H9 (cell line): ENCODE results near the gene TPSAB1. TPM values are rescaled to one million over a fixed set of nuclear protein-coding genes. Genes with fewer than 3 reads are reported as not detected.
A peak's percentile ranks its signal among the peaks of the same experiment; 100 is the strongest.
"Not testable (repeated sequence)": the region's sequence is repeated elsewhere in the genome, so short reads cannot be mapped to it uniquely, and the experiment has no call there.

Experiments
- DNase-seq: peaks from one replicate; pipeline ENCODE4 v3.0.0-alpha.2; 2017
- H2AFZ ChIP-seq: one replicate; pipeline ENCODE4 v1.6.1; 2013; ENCODE audit warnings: mild to moderate bottlenecking, low read length, control low read depth, moderate library complexity
- H2AK5ac ChIP-seq: 2 replicates; pipeline ENCODE4 v1.6.1; 2013; ENCODE audit warnings: low read length, control low read depth, mixed read lengths; ENCODE audit not compliant: insufficient read length
- H2BK120ac ChIP-seq: one replicate; pipeline ENCODE4 v1.6.1; 2013; ENCODE audit warnings: low read depth, mild to moderate bottlenecking, low read length, control low read depth, inconsistent platforms; ENCODE audit not compliant: poor library complexity, severe bottlenecking
- H2BK12ac ChIP-seq: 2 replicates; pipeline ENCODE4 v1.6.1; 2013; ENCODE audit warnings: low read length, control low read depth, mixed read lengths, low read depth; ENCODE audit not compliant: insufficient read length
- H2BK15ac ChIP-seq: 2 replicates; pipeline ENCODE4 v1.6.1; 2013; ENCODE audit warnings: low read depth, low read length, control low read depth
- H2BK20ac ChIP-seq: one replicate; pipeline ENCODE4 v1.6.1; 2013; ENCODE audit warnings: low read depth, mild to moderate bottlenecking, low read length, control low read depth, inconsistent platforms; ENCODE audit not compliant: poor library complexity, severe bottlenecking
- H2BK5ac ChIP-seq: 2 replicates; pipeline ENCODE4 v1.6.1; 2013; ENCODE audit warnings: low read length, control low read depth, mixed read lengths; ENCODE audit not compliant: insufficient read length
- H3K14ac ChIP-seq: 2 replicates; pipeline ENCODE4 v1.6.1; 2013; ENCODE audit warnings: low read length, control low read depth; ENCODE audit not compliant: insufficient read depth
- H3K18ac ChIP-seq: 2 replicates; pipeline ENCODE4 v1.6.1; 2013; ENCODE audit warnings: low read depth, mild to moderate bottlenecking, mixed read lengths, low read length, control low read depth; ENCODE audit not compliant: insufficient read length
- H3K23ac ChIP-seq: 2 replicates; pipeline ENCODE4 v1.6.1; 2013; ENCODE audit warnings: low read length, control low read depth, mixed read lengths, low read depth; ENCODE audit not compliant: insufficient read length
- H3K23me2 ChIP-seq: 2 replicates; pipeline ENCODE4 v1.6.1; 2013; ENCODE audit warnings: low read depth, mild to moderate bottlenecking, mixed read lengths, low read length, control low read depth; ENCODE audit not compliant: insufficient read length, poor library complexity, severe bottlenecking
- H3K27ac ChIP-seq: 2 replicates; pipeline ENCODE4 v1.5.1; 2013; ENCODE audit warnings: low read length, control low read depth, mixed read lengths, low read depth; ENCODE audit not compliant: insufficient read length
- H3K27me3 ChIP-seq: 2 replicates; pipeline ENCODE4 v1.6.1; 2013; ENCODE audit warnings: low read length, control low read depth, inconsistent platforms; ENCODE audit not compliant: insufficient read depth
- H3K4ac ChIP-seq: 2 replicates; pipeline ENCODE4 v1.6.1; 2013; ENCODE audit warnings: low read depth, mild to moderate bottlenecking, control low read depth, inconsistent platforms, low read length, moderate library complexity
- H3K4me1 ChIP-seq: 2 replicates; pipeline ENCODE4 v1.6.1; 2013; ENCODE audit warnings: low read length, control low read depth, inconsistent platforms; ENCODE audit not compliant: insufficient read depth
- H3K4me2 ChIP-seq: 2 replicates; pipeline ENCODE4 v1.6.1; 2013; ENCODE audit warnings: low read length, control low read depth, mixed read lengths; ENCODE audit not compliant: insufficient read length, insufficient read depth
- H3K56ac ChIP-seq: 2 replicates; pipeline ENCODE4 v1.6.1; 2013; ENCODE audit warnings: low read depth, mild to moderate bottlenecking, mixed read lengths, low read length, control low read depth; ENCODE audit not compliant: insufficient read length
- H3K79me1 ChIP-seq: 2 replicates; pipeline ENCODE4 v1.6.1; 2013; ENCODE audit warnings: low read depth, mild to moderate bottlenecking, moderate library complexity, low read length, control low read depth, inconsistent platforms; ENCODE audit not compliant: insufficient read depth, poor library complexity, severe bottlenecking
- H3K79me2 ChIP-seq: 2 replicates; pipeline ENCODE4 v1.6.1; 2013; ENCODE audit warnings: low read length, control low read depth, inconsistent platforms; ENCODE audit not compliant: insufficient read depth
- H3K9ac ChIP-seq: 2 replicates; pipeline ENCODE4 v1.6.1; 2013; ENCODE audit warnings: low read length, control low read depth, mixed read lengths; ENCODE audit not compliant: insufficient read length; ENCODE audit errors: extremely low read depth
- H3K9me3 ChIP-seq: one replicate; pipeline ENCODE4 v1.6.1; 2013; ENCODE audit warnings: low read depth, low read length, inconsistent platforms; ENCODE audit not compliant: control insufficient read depth
- H3T11ph ChIP-seq: one replicate; pipeline ENCODE4 v1.6.1; 2013; ENCODE audit warnings: mild to moderate bottlenecking, low read length, control low read depth, inconsistent platforms
- H4K20me1 ChIP-seq: one replicate; pipeline ENCODE4 v1.6.1; 2013; ENCODE audit not compliant: control insufficient read depth, insufficient read length, insufficient read depth
- H4K5ac ChIP-seq: 2 replicates; pipeline ENCODE4 v1.6.1; 2013; ENCODE audit warnings: low read depth, mild to moderate bottlenecking, mixed read lengths, low read length, control low read depth; ENCODE audit not compliant: insufficient read length
- H4K8ac ChIP-seq: replicated peaks from 2 replicates; pipeline ENCODE4 v1.6.1; 2013; ENCODE audit warnings: low read length, control low read depth, mixed read lengths, low read depth; ENCODE audit not compliant: insufficient read length
- H4K91ac ChIP-seq: 2 replicates; pipeline ENCODE4 v1.6.1; 2013; ENCODE audit warnings: low read depth, mild to moderate bottlenecking, moderate library complexity, mixed read lengths, low read length, control low read depth; ENCODE audit not compliant: insufficient read length
- H3K27ac Mint-ChIP-seq, 3 experiments: 2 replicates in 2 of 3; 3 replicates in 1 of 3; pipeline ENCODE4 v1.8.0; 2020 to 2021; ENCODE audit warnings: mixed read lengths in 3 of 3, mild to moderate bottlenecking in 1 of 3, moderate library complexity in 1 of 3
- H3K27me3 Mint-ChIP-seq: 2 replicates; pipeline ENCODE4 v1.8.0; 2021; ENCODE audit warnings: low read depth, mild to moderate bottlenecking, moderate library complexity, mixed read lengths
- H3K36me3 Mint-ChIP-seq, 3 experiments: 2 replicates in 2 of 3; 3 replicates in 1 of 3; pipeline ENCODE4 v1.8.0; 2020 to 2021; ENCODE audit warnings: low read depth in 3 of 3, mixed read lengths in 3 of 3; ENCODE audit not compliant: insufficient read depth in 1 of 3
- H3K4me1 Mint-ChIP-seq, 2 experiments: 2 replicates each; pipeline ENCODE4 v1.8.0; 2020; ENCODE audit warnings: mixed read lengths in 2 of 2
- H3K4me3 Mint-ChIP-seq, 2 experiments: 2 replicates in 1 of 2; 3 replicates in 1 of 2; pipeline ENCODE4 v1.8.0; 2020 to 2021; ENCODE audit warnings: mild to moderate bottlenecking in 2 of 2, mixed read lengths in 2 of 2, moderate library complexity in 1 of 2
- H3K9me3 Mint-ChIP-seq, 2 experiments: 2 replicates in 1 of 2; 3 replicates in 1 of 2; pipeline ENCODE4 v1.8.0; 2020; ENCODE audit warnings: mild to moderate bottlenecking in 2 of 2, mixed read lengths in 2 of 2, moderate library complexity in 1 of 2
- CTCF ChIP-seq: fragments of 200-600 bp; sonication (generic); conservative IDR thresholded peaks from 3 replicates; pipeline ENCODE4 v1.8.0; 2021; ENCODE audit warnings: antibody characterized with exemption, mild to moderate bottlenecking
- WGBS: extraction: QIAGEN DNeasy Blood & Tissue Kit; methylation state at CpG from one replicate; pipeline ENCODE4 v1.1.7; 2013; ENCODE audit warnings: missing lambda C conversion rate, low lambda C conversion rate, mixed read lengths; ENCODE audit not compliant: insufficient read length; ENCODE audit errors: extremely low coverage; 5-methylcytosine and 5-hydroxymethylcytosine counted together
- total RNA-seq: library from RNA; stranded (reverse); gene quantifications from 2 replicates; pipeline ENCODE4 v1.2.1, GENCODE V29; 2021

The TPSAB1 gene
- total RNA-seq, 1 experiment from 2014 or later: not detected

- Histone ChIP-seq H4K5ac (no peak within 1 kb of the TSS), H3K9me3 (no peaks in the 10 kb centered on the region), H3T11ph (no peak within 1 kb of the TSS), H3K27me3 (no peaks in the 10 kb centered on the region), H4K8ac (no peak within 1 kb of the TSS), H3K79me2 (no peaks in the 10 kb centered on the region), H2BK20ac (no peak within 1 kb of the TSS), H2BK5ac (no peak within 1 kb of the TSS), H2AK5ac (no peak within 1 kb of the TSS), H3K4me1 (no peaks in the 10 kb centered on the region), H4K91ac (no peak within 1 kb of the TSS), H2BK12ac (no peak within 1 kb of the TSS), H4K20me1 (no peaks in the 10 kb centered on the region), H3K9ac (no peak within 1 kb of the TSS), H3K4me2 (no peak within 1 kb of the TSS), H3K14ac (no peak within 1 kb of the TSS; the same call in 1 of the 2 replicates), H3K18ac (no peak within 1 kb of the TSS), H2AFZ (no peak within 1 kb of the TSS), H3K4ac (no peak within 1 kb of the TSS), H3K79me1 (no peaks in the 10 kb centered on the region), H3K56ac (no peak within 1 kb of the TSS), H3K23ac (no peak within 1 kb of the TSS), H3K23me2 (no peaks in the 10 kb centered on the region), H2BK15ac (no peak within 1 kb of the TSS), H2BK120ac (no peak within 1 kb of the TSS), H3K27ac (no peak within 1 kb of the TSS)
- no peak for TF ChIP-seq CTCF
- WGBS: no CpG with 5 or more reads among the region's 10 CpGs
- Mint-ChIP-seq H3K27me3 (peaks cover 12% of the 10 kb centered on the region), H3K27ac (peak within 1 kb of the TSS in 1 of 3 experiments; percentile 51; a peak in 2 of 7 replicates), H3K9me3 (peaks cover 0 to 3% of the 10 kb centered on the region in 2 experiments; a peak in 1 of 5 replicates), H3K4me1 (peaks cover 0 to 2% of the 10 kb centered on the region in 2 experiments; a peak in 1 of 4 replicates), H3K4me3 (no peak within 1 kb of the TSS; a peak in 1 of 5 replicates), H3K36me3 (peaks cover 5 to 9% (median 9%) of the 10 kb centered on the region in 3 experiments; a peak in 5 of 7 replicates)
- no peak for DNase-seq
Observed at GRCh38 chr16:1225051-1225451, 15.5 kb upstream of the TPSAB1 start, which contains the start of gene TPSG1. Gene TPSG1, minus strand, starts transcription at chr16:1225268. Its CDS starts 16 bp downstream, at chr16:1225252.

DNA sequence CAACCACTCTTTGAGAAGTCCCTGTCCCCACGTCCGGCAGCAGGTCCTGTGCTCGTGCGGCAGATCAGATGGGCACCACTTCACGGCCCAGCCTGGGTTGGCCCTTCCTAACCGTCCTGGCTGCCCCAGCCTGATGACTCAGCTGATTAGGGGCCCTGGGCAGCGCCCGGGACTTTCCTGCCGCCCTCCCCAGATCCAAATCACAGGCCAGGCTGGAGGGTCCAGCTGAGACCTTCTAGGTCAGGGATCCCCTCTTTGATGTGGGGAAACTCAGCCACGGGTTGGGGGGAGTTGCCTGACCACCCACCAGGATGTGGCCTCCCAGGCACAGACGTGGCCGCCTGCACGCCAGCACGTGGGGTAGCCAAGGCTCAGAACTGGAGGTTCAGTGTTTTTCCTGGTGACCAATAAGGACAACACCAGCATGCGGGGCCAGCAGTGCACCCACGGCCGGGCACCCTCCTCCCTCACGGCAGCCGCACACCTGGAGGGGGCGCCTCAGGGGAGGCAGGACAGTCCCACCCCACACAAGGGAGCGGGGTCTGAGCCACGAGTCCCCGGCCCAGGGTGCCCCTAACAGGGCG lies 14.7 kb upstream of the TPSAB1 start:
- H3K23ac ChIP-seq, H2AK5ac ChIP-seq, H3K14ac ChIP-seq, H4K5ac ChIP-seq, H2BK15ac ChIP-seq, DNase-seq, H3K4me2 ChIP-seq, H3T11ph ChIP-seq, H3K27me3 ChIP-seq, H3K23me2 ChIP-seq, H4K91ac ChIP-seq, H3K79me1 ChIP-seq, H2BK5ac ChIP-seq, H3K79me2 ChIP-seq, H2BK20ac ChIP-seq, H3K4ac ChIP-seq, H4K20me1 ChIP-seq, H2BK12ac ChIP-seq, H3K27ac ChIP-seq, H4K8ac ChIP-seq, H3K18ac ChIP-seq, H3K36me3 Mint-ChIP-seq, H3K9ac ChIP-seq, H3K4me1 ChIP-seq, H3K4me3 Mint-ChIP-seq, H2BK120ac ChIP-seq, H2AFZ ChIP-seq, H3K9me3 ChIP-seq, H3K4me1 Mint-ChIP-seq, H3K56ac ChIP-seq, H3K9me3 Mint-ChIP-seq: not testable (repeated sequence)
- Mint-ChIP-seq H3K27ac (peak overlapping the region in 1 of 3 experiments; percentile 51; a peak in 2 of 7 replicates), H3K27me3 (peaks cover 17% of the 10 kb centered on the region)
- WGBS: no CpG with 5 or more reads among the region's 24 CpGs
